HG02642 (cell line): Measurements from ENCODE around the gene SLC38A3.
A peak's percentile ranks its signal among the peaks of the same experiment; 100 is the strongest.
"Not testable (repeated sequence)": the region's sequence is repeated elsewhere in the genome, so short reads cannot be mapped to it uniquely, and the experiment has no call there.

ENCODE experiments used
- ATAC-seq: cut with Tn5 transposase; IDR thresholded peaks from one replicate; pipeline ENCODE4 v1.9.1; 2021; ENCODE audit warnings: mild to moderate bottlenecking; ENCODE audit not compliant: unreplicated experiment, poor library complexity

The SLC38A3 gene

DNA sequence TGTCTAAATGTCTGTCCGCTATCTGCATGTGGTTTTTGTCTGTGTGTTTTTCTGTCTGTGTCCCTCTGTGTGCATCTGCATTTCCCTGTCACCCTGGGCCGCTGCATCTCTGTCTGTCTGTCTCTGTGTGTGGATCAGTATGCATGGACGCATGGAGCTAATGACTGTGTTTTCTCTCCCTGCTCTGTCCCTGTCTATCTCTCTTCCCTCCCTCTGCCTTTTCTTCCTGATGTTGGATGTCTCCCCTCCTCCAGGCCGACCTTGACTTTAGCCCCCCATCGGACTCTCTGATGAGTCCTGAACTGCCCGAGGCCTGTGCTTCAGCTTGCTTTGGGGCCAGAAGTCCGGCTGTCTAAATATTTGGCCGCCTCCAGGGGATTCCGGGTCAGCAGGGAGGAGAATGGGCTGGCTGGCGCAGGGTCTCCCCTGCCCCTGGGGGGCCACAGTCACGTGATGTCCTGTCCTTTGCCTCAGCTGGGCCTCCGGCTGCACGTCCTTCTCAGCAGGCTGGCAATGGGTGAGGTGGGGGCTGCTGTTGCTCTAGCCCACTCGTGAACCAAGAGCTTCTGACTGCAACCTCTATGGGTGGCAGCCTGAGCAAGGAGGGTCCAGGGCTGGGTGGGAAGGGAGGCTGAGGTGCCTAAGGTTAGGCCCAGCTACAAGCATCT, 3.7 kb downstream of the SLC38A3 start:
- ATAC-seq = no peak

DNA sequence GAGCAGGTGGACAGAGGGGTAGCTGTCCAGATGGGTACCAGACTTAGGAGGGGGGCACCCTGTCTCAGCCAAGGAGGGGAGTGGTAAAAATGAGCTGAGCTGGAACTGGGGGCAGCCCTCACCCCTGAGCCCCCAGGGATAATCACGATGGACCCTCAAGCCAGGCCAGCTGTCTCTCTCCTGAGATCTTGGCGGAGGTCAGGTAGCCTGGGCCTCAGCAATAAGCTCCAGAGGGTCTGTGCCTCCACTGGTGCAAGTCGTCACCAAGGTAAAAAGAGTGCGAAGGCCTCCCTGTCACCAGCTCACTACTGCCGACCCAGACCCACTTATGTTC, 5.1 kb downstream of the SLC38A3 start:
- no peak for ATAC-seq

DNA sequence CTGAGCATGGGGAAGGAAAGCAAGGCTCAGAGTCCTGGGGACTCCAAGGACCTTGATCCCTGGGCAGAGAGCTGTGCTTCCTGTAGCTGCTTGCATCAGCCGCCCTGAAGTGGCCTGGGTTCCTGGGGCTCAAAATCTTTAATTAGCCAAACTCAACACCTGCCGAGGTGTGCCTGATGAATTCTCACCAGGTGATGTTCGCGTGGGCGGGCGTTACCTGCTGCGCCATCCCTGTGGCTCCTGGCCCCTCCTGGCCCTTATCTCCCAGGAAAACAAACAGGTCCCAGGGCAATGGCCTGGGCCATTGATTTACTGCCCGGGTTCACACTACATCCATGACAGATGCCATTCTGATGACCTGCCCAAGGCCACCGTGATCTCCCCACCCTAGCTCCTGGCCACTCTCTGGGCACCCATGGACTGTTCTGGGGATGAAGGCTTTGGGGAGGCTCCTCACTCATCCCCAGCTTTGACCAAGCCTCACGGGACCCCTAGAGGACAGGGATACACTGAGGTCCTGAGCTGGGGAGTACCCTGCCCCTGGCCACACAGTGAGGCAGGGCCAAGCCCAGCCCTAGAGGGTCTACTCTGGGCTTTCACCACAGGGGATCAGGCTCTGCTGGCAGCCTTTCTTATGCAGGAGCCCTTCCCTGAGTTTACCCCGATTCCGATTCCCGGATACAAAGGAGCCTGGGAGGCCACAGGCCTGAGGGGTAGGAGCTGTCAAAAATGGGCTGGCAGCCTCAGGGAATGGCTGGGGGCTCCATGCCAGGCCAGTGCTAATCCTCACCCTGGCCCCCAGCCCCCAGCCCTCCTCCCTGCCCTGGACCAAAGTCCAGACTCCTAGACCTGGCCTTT, 5.7 kb downstream of the SLC38A3 start:
- no peak for ATAC-seq

DNA sequence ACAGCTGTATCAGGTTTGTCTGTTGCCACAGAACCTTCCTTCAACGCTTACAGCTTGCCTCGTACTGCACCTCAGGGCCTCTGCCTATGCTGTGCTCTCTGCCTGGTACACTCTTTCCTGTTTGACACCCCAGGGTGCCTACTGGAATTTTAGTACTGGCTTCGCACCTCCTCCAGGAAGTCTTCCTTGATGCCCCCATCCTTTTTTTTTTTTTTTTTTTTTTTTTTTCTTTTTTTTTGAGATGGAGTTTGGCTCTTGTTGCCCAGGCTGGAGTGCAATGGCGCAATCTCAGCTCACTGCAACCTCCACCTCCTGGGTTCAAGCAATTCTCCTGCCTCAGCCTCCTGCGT, 6.3 kb downstream of the SLC38A3 start:
- ATAC-seq = not testable (repeated sequence)

DNA sequence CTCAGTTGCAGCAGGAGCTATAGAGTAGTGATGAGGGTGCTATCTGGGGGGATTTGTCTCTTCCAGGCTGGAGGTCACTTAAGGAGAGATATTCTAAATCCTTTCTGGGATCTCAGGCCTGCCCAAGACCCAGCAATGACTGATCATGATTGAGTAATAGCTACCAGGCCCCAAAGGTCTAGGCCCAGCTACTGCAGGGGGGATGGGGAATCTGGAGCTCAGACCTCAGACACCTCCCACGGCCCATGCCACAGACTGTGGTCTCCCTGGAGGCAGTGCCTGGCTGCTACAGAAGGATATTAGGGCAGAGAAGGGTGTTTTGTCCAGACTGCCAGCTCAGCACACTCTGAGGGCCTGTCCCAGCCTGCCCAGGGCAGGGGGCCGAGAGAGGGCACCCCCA, 6.9 kb downstream of the SLC38A3 start:
- ATAC-seq = no peak

DNA sequence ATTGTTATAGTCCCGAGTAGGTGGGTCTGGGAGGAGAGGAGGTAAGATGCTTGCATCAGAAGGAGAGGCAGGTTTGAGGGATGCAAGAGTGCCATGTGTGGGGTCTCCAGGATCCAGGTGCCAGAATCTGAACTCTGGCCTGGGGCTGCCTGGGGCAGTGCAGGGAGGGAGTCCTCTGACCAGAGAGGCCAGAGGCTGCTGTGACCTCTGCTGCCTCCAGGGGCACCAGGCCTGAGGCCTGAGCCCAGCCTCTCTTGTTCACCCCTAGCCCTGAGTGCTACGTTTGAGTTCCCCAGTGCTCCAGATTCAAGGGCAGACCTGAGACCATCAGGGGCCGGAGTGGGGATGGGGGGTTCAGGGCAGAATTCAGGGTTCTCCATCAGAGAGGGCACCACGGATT, 7.4 kb downstream of the SLC38A3 start:
- ATAC-seq = no peak

DNA sequence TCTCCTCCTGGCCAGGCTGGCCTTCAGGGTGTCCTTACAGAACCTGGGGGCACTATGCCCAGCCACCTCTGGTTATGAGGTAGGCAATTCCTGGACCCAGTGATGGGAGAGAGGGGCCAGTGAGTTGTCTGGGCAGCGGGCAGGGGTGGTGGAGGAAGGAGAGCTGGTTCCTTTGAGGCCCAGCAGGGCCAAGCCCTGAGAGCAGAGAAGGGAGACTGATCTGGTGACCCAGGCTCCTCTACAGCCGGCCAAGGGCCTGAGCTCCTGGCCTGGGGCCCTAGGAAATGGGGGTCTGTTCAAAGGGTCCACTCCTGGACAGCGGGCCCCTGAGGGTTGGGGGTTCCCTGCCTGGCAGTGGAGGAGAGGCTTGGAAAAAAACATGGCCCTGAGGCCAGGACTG, 7.9 kb downstream of the SLC38A3 start:
- ATAC-seq = no peak

DNA sequence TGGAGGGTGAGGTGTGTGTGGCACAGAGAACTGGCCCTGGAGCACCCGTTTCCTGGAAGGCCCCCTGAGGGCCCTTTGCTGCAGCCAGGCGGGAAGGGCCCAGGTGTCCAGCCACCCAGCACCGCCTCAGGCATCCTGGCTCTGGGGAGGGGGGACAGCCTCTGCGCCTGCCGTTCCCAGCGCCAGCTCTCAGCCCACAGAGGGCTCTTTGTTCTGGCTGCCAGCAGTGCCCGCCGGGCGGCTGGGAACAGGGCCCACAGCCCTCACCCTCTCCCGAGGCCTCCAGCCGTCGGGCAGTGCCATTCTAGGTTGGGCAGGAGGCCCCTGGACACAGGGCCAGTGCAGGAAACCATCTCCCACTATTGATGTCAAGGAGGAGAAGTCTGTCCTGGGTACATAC, 8.3 kb downstream of the SLC38A3 start:
- no peak for ATAC-seq

DNA sequence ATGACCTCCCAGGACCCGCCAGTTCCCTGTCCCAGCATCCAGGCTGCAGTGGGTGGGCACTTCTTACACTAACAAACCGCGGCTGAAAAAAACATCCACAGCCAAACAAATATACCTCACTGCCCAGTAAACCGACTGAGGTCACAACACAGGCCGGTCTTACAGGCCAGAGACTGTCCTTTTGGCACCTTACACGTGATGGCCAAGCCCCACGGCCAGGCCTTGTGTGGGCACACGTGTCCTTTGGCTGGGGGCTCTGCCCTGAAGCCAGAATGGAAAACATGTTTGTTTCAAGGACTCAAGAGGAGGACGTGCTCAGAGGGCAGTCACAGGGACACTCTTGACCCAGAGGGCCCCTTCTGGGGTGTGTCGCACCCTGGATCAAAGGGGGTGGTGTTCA, 9.8 kb downstream of the SLC38A3 start:
- no peak for ATAC-seq

DNA sequence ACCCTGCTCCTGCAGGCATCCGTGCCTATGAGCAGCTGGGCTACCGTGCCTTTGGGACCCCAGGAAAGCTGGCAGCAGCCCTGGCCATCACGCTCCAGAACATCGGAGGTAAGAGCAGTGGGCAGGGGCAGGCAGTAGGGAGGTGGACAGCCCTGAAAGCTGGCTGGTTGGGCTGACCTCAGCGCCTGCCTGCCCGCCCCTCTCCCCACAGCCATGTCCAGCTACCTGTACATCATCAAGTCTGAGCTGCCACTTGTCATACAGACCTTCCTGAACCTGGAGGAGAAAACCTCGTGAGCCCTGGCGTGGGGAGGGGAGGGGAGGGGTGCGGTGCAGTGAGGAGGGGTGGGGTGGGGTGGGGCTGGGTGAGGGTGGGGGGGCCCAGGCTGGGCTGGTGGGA, 10.5 kb downstream of the SLC38A3 start:
- ATAC-seq = no peak

DNA sequence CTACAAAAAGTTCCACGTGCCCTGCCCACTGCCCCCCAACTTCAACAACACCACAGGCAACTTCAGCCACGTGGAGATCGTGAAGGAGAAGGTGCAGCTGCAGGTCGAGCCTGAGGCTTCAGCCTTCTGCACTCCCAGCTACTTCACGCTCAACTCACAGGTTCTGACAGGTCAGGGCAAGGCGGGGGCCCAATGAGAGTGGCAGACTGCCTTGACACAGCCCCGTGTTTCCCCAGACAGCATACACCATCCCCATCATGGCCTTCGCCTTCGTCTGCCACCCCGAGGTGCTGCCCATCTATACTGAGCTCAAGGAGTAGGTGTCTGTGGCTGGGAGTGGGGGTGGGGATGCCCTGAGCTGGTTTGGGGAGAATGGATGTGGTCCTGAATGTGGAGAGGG, 12.6 kb downstream of the SLC38A3 start:
- no peak for ATAC-seq

DNA sequence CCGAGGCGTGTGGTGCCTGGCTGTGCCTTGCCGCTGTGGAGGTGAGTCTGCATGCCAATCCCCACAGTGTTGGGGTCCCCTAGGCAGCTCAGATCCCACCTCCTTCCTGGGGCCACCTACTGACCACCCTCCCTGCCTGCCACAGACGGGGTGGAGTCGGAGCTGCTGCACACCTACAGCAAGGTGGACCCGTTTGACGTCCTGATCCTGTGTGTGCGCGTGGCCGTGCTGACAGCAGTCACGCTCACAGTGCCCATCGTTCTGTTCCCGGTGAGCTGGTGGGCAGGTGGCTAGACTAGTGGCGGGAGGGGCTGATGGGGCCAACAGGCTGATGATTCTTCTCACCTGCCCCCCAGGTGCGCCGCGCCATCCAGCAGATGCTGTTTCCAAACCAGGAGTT, 13.4 kb downstream of the SLC38A3 start:
- no peak for ATAC-seq

DNA sequence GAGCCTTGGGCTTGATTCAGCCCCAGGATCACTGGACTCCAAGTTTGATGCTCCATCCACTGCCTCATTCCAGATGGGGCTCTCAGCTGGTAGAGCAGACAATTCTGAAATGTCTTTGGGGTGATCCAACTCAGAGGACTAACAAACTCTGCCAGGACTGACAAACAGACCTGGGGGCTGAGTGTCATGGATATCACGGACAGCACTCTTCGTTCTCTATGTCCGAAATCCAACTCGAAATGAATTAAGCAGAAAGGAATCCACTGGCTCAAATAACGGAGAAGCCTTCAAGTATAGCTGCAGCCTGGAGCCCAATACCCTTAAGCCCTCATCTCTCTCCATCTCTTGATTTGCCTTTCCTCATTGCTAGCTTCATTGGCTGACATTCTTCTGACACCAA, 14.2 kb downstream of the SLC38A3 start:
- ATAC-seq = no peak

DNA sequence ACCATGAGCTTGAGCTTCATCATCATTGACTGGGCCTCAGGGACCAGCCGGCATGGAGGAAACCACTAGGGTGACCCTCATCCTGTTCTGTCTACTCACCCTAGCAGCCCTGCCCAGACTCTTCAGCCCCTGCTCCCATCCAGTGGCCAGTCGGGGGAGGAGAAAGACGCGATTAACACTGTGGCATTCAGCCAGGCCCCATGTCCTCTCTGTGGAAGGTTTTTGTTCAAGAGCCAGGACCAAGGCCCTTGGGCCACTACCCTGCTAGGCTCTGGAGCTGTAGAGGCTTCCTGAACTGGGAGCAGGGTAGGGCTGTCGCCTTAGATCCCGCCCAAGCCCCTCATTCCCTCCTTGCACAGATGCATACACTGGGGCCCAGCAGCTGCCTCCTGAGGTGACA, 15.0 kb downstream of the SLC38A3 start:
- no peak for ATAC-seq

DNA sequence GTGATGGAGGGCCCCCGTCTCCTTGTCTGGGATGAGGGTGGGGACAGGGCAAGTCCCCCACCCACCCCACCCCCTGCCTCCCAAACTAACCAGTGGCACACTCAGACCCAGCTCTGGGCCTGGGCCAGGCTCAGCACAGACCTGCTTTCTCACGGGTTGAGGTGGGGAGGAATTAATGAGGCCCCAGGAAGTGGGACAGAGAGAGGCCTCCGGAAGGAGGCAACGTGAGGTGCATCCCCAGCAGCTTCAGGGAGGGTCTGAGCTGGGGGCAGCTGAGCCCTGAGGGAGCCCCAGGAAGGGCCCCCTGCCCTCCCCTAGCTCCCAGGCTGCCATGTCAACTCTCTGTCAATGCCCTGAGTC, 16.0 kb downstream of the SLC38A3 start:
- ATAC-seq = no peak

DNA sequence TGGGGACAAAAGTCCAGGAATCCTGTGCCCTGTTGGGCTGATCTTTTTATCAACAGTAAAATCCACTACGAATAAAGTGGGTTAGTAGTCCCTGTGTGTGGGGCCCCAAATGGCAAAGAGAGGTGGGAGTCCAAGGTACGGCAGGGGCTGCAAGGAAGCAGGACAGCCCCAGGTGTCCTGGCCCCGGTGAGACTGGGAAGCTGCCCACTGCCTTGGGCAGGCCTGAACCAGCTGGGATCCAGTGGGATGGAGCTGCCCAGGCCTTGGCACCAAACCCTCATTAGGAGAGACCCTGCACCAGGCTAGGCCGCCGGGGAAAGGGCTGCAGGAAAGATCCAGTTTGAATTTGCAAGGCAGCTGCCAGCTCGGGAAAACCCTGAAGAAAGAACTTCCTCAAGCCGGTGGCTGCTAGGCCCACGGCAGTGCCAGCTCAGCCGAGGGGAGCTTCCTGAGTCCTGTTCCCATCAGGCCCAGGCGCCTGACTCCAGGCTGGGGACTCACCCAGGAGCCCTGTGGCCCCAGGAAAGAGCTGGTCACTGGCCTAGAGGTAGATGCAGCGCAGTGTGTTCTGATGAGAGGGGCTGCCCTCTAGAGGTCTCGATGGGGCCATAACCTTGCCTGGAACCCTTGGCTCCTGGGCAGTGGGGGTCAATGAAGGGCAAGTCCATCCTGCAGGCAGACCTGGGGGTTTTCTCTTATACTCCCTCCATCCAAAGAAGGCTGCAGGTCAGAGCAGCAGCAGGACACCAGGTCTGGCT, 16.5 kb downstream of the SLC38A3 start:
- no peak for ATAC-seq

DNA sequence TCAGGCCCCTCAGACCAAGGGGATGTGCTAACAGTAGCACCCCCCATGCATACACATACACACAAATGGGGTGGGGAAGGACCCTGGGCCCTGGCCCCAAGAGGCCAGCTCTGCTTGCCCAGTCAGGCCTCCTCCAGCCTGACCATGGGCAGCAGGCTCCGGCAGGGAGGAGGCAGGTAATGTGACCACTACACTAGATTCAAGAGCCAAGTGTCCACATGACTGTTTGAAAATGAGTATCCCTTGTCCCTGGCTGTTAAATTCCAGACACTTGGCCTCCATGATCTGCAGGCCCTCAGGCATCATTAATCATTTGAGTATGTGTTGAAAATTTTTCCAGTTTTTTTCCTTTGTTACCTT, 17.1 kb downstream of the SLC38A3 start:
- ATAC-seq = no peak

DNA sequence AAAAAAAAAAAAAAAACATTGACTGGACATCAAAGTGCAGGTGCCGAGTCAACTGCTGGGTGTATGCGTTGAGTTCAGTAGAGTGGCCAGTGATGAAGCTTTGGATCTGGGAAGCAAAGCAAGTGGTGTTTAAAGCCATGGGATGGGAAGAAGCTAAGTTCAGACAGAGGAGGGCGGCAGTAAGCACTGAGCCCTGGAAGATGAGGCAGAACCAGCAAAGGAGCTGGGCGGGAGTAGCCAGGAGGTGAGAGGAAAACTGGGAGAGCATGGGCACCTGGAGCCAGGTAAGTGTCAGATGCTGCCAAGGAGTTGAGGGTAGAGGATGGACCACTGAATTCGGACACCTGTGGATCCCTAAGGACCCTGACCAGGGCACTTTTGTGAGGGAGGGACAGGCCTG, 19.6 kb downstream of the SLC38A3 start:
- ATAC-seq = no peak

DNA sequence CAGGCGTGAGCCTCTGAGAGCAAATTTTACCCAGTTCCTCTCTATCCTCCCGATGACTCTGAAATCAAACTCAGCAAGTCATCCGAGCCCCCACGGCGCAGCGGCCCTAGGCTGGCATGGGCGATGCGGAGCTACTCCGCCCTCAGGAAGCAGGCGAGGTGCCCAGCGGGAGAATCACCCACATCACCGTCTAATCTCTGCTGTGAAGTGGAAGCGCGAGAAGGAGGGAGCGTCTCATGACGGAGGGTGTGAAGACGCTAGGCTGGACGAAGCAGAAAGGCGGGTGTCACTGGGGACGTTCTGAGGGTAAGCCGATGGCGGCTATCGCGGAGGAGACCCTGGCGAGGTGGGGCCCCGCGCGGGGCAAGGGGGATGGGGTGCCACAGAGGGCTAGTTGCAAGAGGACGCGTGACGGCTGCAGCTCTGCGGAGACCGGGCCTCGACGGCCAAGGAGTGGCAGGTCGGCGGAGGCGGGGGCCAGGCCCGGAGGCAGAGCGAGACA, 21.9 kb downstream of the SLC38A3 start:
- peak; percentile 8 for ATAC-seq

DNA sequence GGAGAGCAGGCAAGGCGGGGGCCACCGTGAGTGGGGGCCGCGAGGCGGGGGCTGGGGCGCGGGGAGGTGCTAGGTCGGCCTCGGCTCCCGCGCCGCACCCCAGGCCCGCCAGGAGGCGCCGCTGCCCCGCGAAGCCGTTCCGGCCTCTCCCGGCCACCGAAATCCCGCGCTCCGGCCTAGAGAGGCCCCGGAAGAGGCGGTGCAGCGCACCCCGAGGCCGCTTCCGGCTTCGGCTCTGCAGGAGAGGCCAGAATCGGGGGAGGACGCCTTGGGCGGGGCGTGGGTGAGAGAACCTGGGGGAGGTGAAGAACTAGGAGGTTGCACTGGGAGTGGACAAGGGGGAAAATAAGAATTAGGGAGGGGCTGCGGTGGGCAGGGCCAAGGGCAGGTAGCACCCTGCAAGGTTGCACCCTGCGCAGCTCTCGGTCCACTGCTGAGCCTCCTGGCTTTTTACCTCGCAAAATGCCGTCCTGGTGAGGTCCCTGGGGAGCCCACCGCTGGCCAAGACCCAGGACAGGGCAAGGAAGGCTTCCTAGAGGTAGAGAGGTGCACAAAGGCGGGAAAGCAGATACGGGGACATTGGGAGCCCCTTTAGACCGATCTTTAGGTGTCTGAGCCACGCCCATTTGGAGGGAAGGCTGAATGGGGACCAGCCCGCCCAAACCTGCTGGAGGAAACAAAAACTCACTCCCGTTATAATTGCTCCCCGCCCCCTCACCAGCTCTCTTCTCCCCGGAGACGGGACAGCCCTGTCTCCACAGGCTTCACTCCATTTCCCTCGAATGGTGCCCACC, 22.5 kb downstream of the SLC38A3 start:
- peak; percentile 87 for ATAC-seq
